ENCODE measurements around the gene BRAT1.

Gene BRAT1

DNA sequence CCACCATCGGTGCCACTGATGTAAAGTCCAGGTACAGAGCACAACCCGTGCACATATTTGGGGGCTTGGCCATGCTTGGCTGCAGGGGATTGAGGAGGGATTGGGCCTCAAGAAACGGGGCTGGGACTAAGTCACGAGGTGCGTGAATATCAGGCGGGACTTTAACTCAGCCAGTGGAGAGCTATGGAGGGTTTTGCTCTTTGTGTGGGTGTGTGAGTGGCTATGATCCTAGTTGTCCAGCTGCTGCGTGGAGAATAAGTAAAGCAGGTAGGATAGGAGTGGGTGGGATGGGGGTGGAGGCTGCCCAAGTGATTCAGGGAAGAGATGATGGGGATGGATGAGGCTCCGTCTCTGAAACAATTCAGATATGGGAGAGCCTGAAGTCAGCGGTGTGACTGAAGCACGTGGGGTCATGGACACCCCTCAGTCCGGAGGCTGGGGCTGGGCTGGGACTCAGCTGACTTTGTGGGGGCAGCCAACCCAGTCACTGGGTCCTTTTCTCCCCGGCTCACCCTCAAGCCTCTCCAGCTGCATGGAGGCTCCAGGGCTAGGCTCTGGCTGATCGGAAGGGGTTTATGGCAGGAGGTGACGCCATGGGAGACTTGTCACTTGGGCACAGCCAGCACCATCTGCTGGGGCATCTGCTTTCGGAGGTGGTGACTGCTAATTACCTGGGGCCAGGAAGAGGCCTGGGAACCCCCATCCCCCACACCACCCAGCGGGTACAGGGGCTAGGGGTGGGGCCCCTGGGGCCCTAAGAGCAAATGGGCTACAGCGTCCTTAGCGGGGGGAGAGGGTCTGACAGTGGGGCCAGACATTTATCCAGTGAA, 37.4 kb downstream of the BRAT1 start:
- Histone ChIP-seq H3K14ac (ENCODE audit: low read length) (no peak overlapping the region), H2BK120ac (ENCODE audit: insufficient read depth, low read length, poor library complexity) (peak overlapping the region; percentile 7), H4K91ac (ENCODE audit: low read depth, low read length) (peak overlapping the region; percentile 34), H3K23ac (ENCODE audit: low read length) (no peak overlapping the region), H3K4me1 (ENCODE audit: control insufficient read depth in 1 of 2, insufficient read depth in 2 of 2, low read length in 2 of 2) (peaks cover 47 to 52% of the 10 kb centered on the region in 2 experiments), H3K4ac (ENCODE audit: low read depth, low read length) (no peak overlapping the region), H3K9me3 (ENCODE audit: insufficient read depth, low read depth, low read length) (peaks cover 5% of the 10 kb centered on the region), H4K8ac (ENCODE audit: low read depth, low read length) (no peak overlapping the region), H3K9ac (ENCODE audit: low read length) (no peak overlapping the region), H2AK5ac (ENCODE audit: low read length) (no peak overlapping the region), H3K4me2 (ENCODE audit: low read length) (peak overlapping the region; percentile 70), H3K79me2 (ENCODE audit: control insufficient read depth, insufficient read depth, low read length, poor library complexity) (peaks cover 4% of the 10 kb centered on the region), H3K36me3 (ENCODE audit: control insufficient read depth in 1 of 2, insufficient read depth in 2 of 2, low read length in 2 of 2) (no peaks in the 10 kb centered on the region), H3K27me3 (ENCODE audit: insufficient read depth, low read length) (peaks cover 19% of the 10 kb centered on the region), H3K79me1 (ENCODE audit: low read length) (peaks cover 18% of the 10 kb centered on the region), H3K27ac (ENCODE audit: low read depth, low read length) (peak overlapping the region; percentile 43), H2BK12ac (ENCODE audit: low read length) (peak overlapping the region; percentile 51), H3K18ac (ENCODE audit: low read length) (no peak overlapping the region), H4K12ac (ENCODE audit: low read depth, low read length) (no peak overlapping the region), H3K4me3 (ENCODE audit: low read depth, low read length) (no peak overlapping the region), H2BK5ac (ENCODE audit: low read depth, low read length, poor library complexity) (no peak overlapping the region), H2AFZ (ENCODE audit: insufficient read depth, low read length, poor library complexity) (no peak overlapping the region)
- WGBS (ENCODE audit: extremely low coverage, insufficient coverage, insufficient read length): no CpG with 5 or more reads among the region's 18 CpGs
- no peak for DNase-seq

- H4K8ac ChIP-seq (ENCODE audit: low read depth, low read length): no peak overlapping the region
- no peak overlapping the region for H3K14ac ChIP-seq (ENCODE audit: low read length)
- peak overlapping the region; percentile 38 for H3K4me2 ChIP-seq (ENCODE audit: low read length)
- H4K12ac ChIP-seq (ENCODE audit: low read depth, low read length): no peak overlapping the region
- peaks cover 39 to 43% of the 10 kb centered on the region in 2 experiments for H3K4me1 ChIP-seq (ENCODE audit: control insufficient read depth in 1 of 2, insufficient read depth in 2 of 2, low read length in 2 of 2)
- H3K18ac ChIP-seq (ENCODE audit: low read length): no peak overlapping the region
- no CpG with 5 or more reads among the region's 8 CpGs for WGBS (ENCODE audit: extremely low coverage, insufficient coverage, insufficient read length)
- no peak overlapping the region for H2AFZ ChIP-seq (ENCODE audit: insufficient read depth, low read length, poor library complexity)
- H3K27me3 ChIP-seq (ENCODE audit: insufficient read depth, low read length): peaks cover 19% of the 10 kb centered on the region
- H2AK5ac ChIP-seq (ENCODE audit: low read length): peak overlapping the region; percentile 32
- H3K4ac ChIP-seq (ENCODE audit: low read depth, low read length): no peak overlapping the region
- no peak overlapping the region for H3K9ac ChIP-seq (ENCODE audit: low read length)
- peaks cover 2% of the 10 kb centered on the region for H3K79me2 ChIP-seq (ENCODE audit: control insufficient read depth, insufficient read depth, low read length, poor library complexity)
- H3K27ac ChIP-seq (ENCODE audit: low read depth, low read length): peak overlapping the region; percentile 43
- H3K4me3 ChIP-seq (ENCODE audit: low read depth, low read length): no peak overlapping the region
- peak overlapping the region; percentile 19 for H2BK12ac ChIP-seq (ENCODE audit: low read length)
- H4K91ac ChIP-seq (ENCODE audit: low read depth, low read length): peak overlapping the region; percentile 21
- peaks cover 10% of the 10 kb centered on the region for H3K79me1 ChIP-seq (ENCODE audit: low read length)
- H2BK5ac ChIP-seq (ENCODE audit: low read depth, low read length, poor library complexity): no peak overlapping the region
- no peak for DNase-seq
- H3K36me3 ChIP-seq (ENCODE audit: control insufficient read depth in 1 of 2, insufficient read depth in 2 of 2, low read length in 2 of 2): no peaks in the 10 kb centered on the region
- peak overlapping the region; percentile 7 for H2BK120ac ChIP-seq (ENCODE audit: insufficient read depth, low read length, poor library complexity)
- H3K9me3 ChIP-seq (ENCODE audit: insufficient read depth, low read depth, low read length): peaks cover 5% of the 10 kb centered on the region
- no peak overlapping the region for H3K23ac ChIP-seq (ENCODE audit: low read length)
These were observed 38.3 kb downstream of the BRAT1 start for GRCh38 chr7:2517026-2517425.

DNA sequence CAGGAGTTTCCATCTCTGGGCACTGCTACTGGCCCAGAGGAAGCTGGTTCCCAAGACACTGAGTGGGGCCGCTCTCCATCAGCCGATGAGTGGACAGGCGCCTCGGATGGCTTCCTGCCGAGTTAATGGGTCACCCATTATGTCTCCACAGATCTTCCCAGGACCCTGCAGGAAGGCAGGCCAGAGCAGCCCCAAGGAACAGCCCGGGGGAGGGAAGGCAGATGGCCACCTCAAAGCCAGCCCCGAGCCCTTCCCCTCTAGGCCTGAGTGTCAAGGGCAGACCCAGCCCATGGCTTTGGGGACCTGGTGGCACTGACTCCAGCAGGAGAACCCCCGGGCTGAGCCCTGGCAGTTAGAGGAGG, 39.1 kb downstream of the BRAT1 start:
- Histone ChIP-seq H3K27ac (ENCODE audit: low read depth, low read length) (no peak overlapping the region), H2BK12ac (ENCODE audit: low read length) (peak overlapping the region; percentile 62), H2AK5ac (ENCODE audit: low read length) (peak overlapping the region; percentile 65), H3K14ac (ENCODE audit: low read length) (peak overlapping the region; percentile 16), H4K91ac (ENCODE audit: low read depth, low read length) (peak overlapping the region; percentile 21), H3K4me1 (ENCODE audit: control insufficient read depth in 1 of 2, insufficient read depth in 2 of 2, low read length in 2 of 2) (peaks cover 30 to 35% of the 10 kb centered on the region in 2 experiments), H3K79me2 (ENCODE audit: control insufficient read depth, insufficient read depth, low read length, poor library complexity) (peaks cover 2% of the 10 kb centered on the region), H3K4ac (ENCODE audit: low read depth, low read length) (no peak overlapping the region), H3K27me3 (ENCODE audit: insufficient read depth, low read length) (peaks cover 19% of the 10 kb centered on the region), H3K18ac (ENCODE audit: low read length) (peak overlapping the region; percentile 16), H3K79me1 (ENCODE audit: low read length) (peaks cover 4% of the 10 kb centered on the region), H3K23ac (ENCODE audit: low read length) (no peak overlapping the region), H4K12ac (ENCODE audit: low read depth, low read length) (no peak overlapping the region), H3K4me3 (ENCODE audit: low read depth, low read length) (no peak overlapping the region), H3K36me3 (ENCODE audit: control insufficient read depth in 1 of 2, insufficient read depth in 2 of 2, low read length in 2 of 2) (no peaks in the 10 kb centered on the region), H3K9ac (ENCODE audit: low read length) (no peak overlapping the region), H2AFZ (ENCODE audit: insufficient read depth, low read length, poor library complexity) (no peak overlapping the region), H3K9me3 (ENCODE audit: insufficient read depth, low read depth, low read length) (peaks cover 5% of the 10 kb centered on the region), H2BK120ac (ENCODE audit: insufficient read depth, low read length, poor library complexity) (peak overlapping the region; percentile 35), H2BK5ac (ENCODE audit: low read depth, low read length, poor library complexity) (no peak overlapping the region), H4K8ac (ENCODE audit: low read depth, low read length) (no peak overlapping the region), H3K4me2 (ENCODE audit: low read length) (no peak overlapping the region)
- no peak for DNase-seq
- WGBS (ENCODE audit: extremely low coverage, insufficient coverage, insufficient read length): no CpG with 5 or more reads among the region's 8 CpGs

GRCh38 chr7:2515424-2516193, 39.7 kb downstream of the BRAT1 start:
- Histone ChIP-seq H2AFZ (ENCODE audit: insufficient read depth, low read length, poor library complexity) (no peak overlapping the region), H4K8ac (ENCODE audit: low read depth, low read length) (no peak overlapping the region), H2AK5ac (ENCODE audit: low read length) (peak overlapping the region; percentile 15), H2BK12ac (ENCODE audit: low read length) (peak overlapping the region; percentile 13), H4K12ac (ENCODE audit: low read depth, low read length) (no peak overlapping the region), H3K18ac (ENCODE audit: low read length) (no peak overlapping the region), H3K9ac (ENCODE audit: low read length) (no peak overlapping the region), H3K9me3 (ENCODE audit: insufficient read depth, low read depth, low read length) (peaks cover 5% of the 10 kb centered on the region), H3K79me2 (ENCODE audit: control insufficient read depth, insufficient read depth, low read length, poor library complexity) (peaks cover 2% of the 10 kb centered on the region), H3K4me3 (ENCODE audit: low read depth, low read length) (no peak overlapping the region), H3K36me3 (ENCODE audit: control insufficient read depth in 1 of 2, insufficient read depth in 2 of 2, low read length in 2 of 2) (no peaks in the 10 kb centered on the region), H3K4me1 (ENCODE audit: control insufficient read depth in 1 of 2, insufficient read depth in 2 of 2, low read length in 2 of 2) (peaks cover 28 to 34% of the 10 kb centered on the region in 2 experiments), H2BK120ac (ENCODE audit: insufficient read depth, low read length, poor library complexity) (no peak overlapping the region), H3K79me1 (ENCODE audit: low read length) (peaks cover 4% of the 10 kb centered on the region), H3K27ac (ENCODE audit: low read depth, low read length) (no peak overlapping the region), H2BK5ac (ENCODE audit: low read depth, low read length, poor library complexity) (no peak overlapping the region), H4K91ac (ENCODE audit: low read depth, low read length) (peak overlapping the region; percentile 3), H3K14ac (ENCODE audit: low read length) (no peak overlapping the region), H3K4me2 (ENCODE audit: low read length) (no peak overlapping the region), H3K27me3 (ENCODE audit: insufficient read depth, low read length) (peaks cover 14% of the 10 kb centered on the region), H3K4ac (ENCODE audit: low read depth, low read length) (no peak overlapping the region), H3K23ac (ENCODE audit: low read length) (no peak overlapping the region)
- DNase-seq: no peak
- no CpG with 5 or more reads among the region's 15 CpGs for WGBS (ENCODE audit: extremely low coverage, insufficient coverage, insufficient read length)

All from trophoblast cell (in vitro differentiated cells and primary cell).